ENCODE measurements around the gene IGSF5. TPM values are rescaled to one million over a fixed set of nuclear protein-coding genes. Genes with fewer than 3 reads are reported as not detected.

The IGSF5 gene
- total RNA-seq, 2 donors from 2014 or later: 2.9 to 4.3 TPM

DNA sequence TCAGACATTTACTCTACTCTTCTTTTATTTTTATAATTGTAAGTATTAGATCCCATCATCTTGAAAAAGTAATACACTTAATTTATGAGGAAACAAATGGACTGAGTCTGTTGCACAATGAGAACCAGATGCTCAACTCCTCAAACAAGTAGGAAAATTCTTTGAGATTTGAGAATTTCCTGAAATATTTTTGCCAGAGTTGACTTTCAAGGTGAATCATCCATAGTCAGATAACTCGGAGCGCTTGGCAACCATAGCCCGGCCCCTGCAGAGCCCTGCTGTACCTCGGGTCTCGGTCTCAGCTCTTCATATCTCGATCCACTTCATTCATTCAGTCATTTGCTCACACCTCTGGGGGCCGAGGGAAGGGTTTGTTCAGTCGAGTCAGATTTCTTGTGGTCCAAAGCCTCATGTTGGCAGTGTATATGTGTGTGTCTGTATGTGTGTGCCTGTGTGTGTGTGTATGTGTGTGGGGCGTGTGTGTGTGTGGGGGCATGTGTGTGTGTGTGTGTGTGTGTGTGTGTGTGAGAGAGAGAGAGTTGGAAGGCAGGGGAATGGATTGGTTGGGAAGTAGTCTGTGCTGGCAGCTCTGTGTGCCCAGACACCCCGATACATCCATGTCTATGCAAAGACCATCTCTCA, 104.2 kb downstream of the IGSF5 start:
- Histone ChIP-seq H3K9me3 (no peaks in the 10 kb centered on the region), H3K27ac (no peak overlapping the region), H3K4me1 (no peaks in the 10 kb centered on the region), H3K4me3 (no peak overlapping the region), H3K27me3 (no peaks in the 10 kb centered on the region), H3K36me3 (no peaks in the 10 kb centered on the region)
- TF ChIP-seq, protein P1, sequence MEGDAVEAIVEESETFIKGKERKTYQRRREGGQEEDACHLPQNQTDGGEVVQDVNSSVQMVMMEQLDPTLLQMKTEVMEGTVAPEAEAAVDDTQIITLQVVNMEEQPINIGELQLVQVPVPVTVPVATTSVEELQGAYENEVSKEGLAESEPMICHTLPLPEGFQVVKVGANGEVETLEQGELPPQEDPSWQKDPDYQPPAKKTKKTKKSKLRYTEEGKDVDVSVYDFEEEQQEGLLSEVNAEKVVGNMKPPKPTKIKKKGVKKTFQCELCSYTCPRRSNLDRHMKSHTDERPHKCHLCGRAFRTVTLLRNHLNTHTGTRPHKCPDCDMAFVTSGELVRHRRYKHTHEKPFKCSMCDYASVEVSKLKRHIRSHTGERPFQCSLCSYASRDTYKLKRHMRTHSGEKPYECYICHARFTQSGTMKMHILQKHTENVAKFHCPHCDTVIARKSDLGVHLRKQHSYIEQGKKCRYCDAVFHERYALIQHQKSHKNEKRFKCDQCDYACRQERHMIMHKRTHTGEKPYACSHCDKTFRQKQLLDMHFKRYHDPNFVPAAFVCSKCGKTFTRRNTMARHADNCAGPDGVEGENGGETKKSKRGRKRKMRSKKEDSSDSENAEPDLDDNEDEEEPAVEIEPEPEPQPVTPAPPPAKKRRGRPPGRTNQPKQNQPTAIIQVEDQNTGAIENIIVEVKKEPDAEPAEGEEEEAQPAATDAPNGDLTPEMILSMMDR (IDR thresholded peaks at IDR 0.05): no peak
- no peak for DNase-seq (ENCODE audit: low spot score)

DNA sequence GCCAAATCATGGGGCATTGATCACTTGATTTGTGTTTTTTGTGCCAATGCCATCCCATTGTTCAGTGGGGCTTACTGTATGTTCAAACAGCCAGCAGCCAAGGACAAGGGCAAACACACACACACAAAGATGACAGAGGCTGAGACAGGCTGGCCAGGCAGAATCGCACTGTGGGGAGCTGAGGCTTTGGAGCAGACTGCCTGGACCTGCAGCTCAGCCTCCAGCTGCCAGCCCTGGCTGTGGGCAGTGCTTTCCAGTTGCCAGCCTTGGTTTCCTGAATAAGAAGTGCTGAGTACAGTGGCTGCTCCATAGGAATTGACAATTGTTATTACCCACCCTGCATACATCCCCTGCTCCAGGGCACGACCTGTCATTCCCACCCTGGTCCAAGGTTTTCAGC, 105.3 kb downstream of the IGSF5 start:
- no peaks in the 10 kb centered on the region for H3K27me3 ChIP-seq
- no peak overlapping the region for H3K4me3 ChIP-seq
- no peaks in the 10 kb centered on the region for H3K36me3 ChIP-seq
- H3K27ac ChIP-seq: no peak overlapping the region
- H3K9me3 ChIP-seq: no peaks in the 10 kb centered on the region
- DNase-seq (ENCODE audit: low spot score): no peak
- TF ChIP-seq, protein P1 (IDR thresholded peaks at IDR 0.05): no peak
- H3K4me1 ChIP-seq: no peaks in the 10 kb centered on the region

DNA sequence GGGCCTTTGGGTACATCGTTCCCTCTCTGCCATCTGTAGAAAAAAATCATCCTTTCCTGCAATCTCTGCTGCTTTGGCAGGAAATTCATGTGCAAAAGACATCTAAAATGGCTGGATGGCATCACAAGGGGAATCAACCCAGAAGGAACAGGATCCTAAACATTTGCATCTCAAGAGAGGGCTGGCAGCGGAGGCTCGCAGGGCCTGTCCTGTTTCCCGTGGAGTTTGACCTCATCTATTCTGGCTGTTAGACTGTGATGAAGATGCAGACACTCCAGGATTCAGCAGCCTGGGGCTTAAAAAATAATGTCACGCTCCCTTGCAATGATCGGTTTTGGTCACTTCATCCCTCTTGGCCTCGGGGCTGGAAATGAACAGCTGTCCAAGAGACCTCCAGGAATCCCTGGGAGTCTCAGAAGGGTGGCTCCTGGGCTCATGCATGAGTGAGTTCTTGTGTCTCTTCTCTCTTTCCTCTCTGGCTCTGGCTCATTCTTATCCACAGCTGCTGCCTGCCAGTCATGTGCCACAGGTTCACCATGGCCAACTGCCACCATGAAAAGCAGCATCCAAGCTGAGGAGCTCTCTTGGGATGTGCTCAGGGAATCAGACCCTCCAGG, 106.1 kb downstream of the IGSF5 start:
- Histone ChIP-seq H3K27ac (no peak overlapping the region), H3K36me3 (no peaks in the 10 kb centered on the region), H3K4me3 (no peak overlapping the region), H3K27me3 (no peaks in the 10 kb centered on the region), H3K9me3 (no peaks in the 10 kb centered on the region), H3K4me1 (no peaks in the 10 kb centered on the region)
- DNase-seq (ENCODE audit: low spot score): no peak
- TF ChIP-seq, protein P1 (IDR thresholded peaks at IDR 0.05): no peak

Other genes with a start within 250 kb of the IGSF5 start
- not detected for gene B3GALT5, start 132.2 kb upstream of the IGSF5 start, total RNA-seq
- 1 to 10 TPM; 1.2 to 6.6 TPM for gene PCP4, start 122.3 kb downstream of the IGSF5 start, total RNA-seq

Measured in right atrium auricular region (tissue), 2 donors.